ENCODE data around the gene INSM1. TPM values are rescaled to one million over a fixed set of nuclear protein-coding genes. Genes with fewer than 3 reads are reported as not detected.

INSM1 gene
- total and polyA plus RNA-seq, 9 donors = 0.02 TPM; not detected in 8

DNA sequence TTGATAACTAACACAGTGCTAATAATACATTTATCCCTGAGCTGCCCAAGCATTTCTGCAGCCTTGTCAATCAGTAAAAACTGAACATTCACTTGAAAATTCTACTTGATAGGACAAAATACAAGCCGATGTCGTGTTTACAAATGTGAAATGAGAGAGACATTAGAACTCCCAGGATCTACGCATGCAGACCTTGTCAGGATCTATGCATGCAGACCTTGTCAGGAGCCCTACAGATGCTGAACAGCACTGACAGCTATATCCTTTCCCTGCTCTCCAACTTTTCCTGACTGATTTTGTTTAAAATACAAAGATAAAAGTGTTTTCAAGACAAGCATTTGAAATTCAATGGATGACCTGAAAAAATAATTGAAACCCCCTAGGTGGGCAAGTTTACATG is 28.9 kb downstream of the INSM1 start:
- TF ChIP-seq, protein P1, sequence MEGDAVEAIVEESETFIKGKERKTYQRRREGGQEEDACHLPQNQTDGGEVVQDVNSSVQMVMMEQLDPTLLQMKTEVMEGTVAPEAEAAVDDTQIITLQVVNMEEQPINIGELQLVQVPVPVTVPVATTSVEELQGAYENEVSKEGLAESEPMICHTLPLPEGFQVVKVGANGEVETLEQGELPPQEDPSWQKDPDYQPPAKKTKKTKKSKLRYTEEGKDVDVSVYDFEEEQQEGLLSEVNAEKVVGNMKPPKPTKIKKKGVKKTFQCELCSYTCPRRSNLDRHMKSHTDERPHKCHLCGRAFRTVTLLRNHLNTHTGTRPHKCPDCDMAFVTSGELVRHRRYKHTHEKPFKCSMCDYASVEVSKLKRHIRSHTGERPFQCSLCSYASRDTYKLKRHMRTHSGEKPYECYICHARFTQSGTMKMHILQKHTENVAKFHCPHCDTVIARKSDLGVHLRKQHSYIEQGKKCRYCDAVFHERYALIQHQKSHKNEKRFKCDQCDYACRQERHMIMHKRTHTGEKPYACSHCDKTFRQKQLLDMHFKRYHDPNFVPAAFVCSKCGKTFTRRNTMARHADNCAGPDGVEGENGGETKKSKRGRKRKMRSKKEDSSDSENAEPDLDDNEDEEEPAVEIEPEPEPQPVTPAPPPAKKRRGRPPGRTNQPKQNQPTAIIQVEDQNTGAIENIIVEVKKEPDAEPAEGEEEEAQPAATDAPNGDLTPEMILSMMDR (IDR thresholded peaks at IDR 0.05) = no peak
- no peak for TF ChIP-seq POLR2A (IDR thresholded peaks at IDR 0.05)
- TF ChIP-seq EP300 (IDR thresholded peaks at IDR 0.05) = no peak
- no peaks in the 10 kb centered on the region for H3K36me3 ChIP-seq
- intact Hi-C loops (cut with DNase I) = no loop called here
- DNase-seq = no peak
- WGBS, 3 donors = 96 to 99% (median 96%) methylated on average over 3 of the region's 3 CpGs
- H3K27me3 ChIP-seq = no peaks in the 10 kb centered on the region
- no peaks in the 10 kb centered on the region for H3K4me1 ChIP-seq (ENCODE audit: insufficient read depth)
- no peak overlapping the region for H3K4me3 ChIP-seq
- H3K27ac ChIP-seq = no peak overlapping the region
- no peaks in the 10 kb centered on the region for H3K9me3 ChIP-seq

DNA sequence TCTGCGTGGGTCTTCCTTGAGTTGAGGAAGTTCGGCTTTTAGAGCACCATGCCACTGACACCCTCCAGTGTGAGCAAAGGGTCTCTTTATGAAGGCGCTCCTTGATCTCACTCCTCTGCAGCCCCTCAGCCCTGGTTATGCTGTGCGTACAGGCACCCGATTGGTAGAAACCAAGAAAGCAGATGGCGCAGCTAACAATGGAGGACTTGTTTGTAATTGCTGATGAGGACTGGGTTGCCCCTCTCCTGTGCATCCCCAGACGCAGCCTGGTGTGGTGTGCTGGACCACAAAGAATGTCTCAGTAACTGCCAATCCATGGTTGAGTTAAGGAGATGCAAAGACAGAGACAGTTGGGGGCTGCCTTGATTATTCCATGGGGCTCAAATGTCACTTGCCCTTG is 30.2 kb downstream of the INSM1 start:
- H3K9me3 ChIP-seq = no peaks in the 10 kb centered on the region
- intact Hi-C loops (cut with DNase I) = no loop called here
- no peak overlapping the region for H3K4me3 ChIP-seq
- no peaks in the 10 kb centered on the region for H3K4me1 ChIP-seq (ENCODE audit: insufficient read depth)
- H3K27me3 ChIP-seq = no peaks in the 10 kb centered on the region
- H3K36me3 ChIP-seq = no peaks in the 10 kb centered on the region
- WGBS, 3 donors = 97 to 98% (median 97%) methylated on average over 7 of the region's 7 CpGs
- no peak overlapping the region for H3K27ac ChIP-seq
- TF ChIP-seq, protein P1 (IDR thresholded peaks at IDR 0.05) = no peak
- TF ChIP-seq POLR2A (IDR thresholded peaks at IDR 0.05) = no peak
- TF ChIP-seq EP300 (IDR thresholded peaks at IDR 0.05) = no peak
- no peak for DNase-seq

DNA sequence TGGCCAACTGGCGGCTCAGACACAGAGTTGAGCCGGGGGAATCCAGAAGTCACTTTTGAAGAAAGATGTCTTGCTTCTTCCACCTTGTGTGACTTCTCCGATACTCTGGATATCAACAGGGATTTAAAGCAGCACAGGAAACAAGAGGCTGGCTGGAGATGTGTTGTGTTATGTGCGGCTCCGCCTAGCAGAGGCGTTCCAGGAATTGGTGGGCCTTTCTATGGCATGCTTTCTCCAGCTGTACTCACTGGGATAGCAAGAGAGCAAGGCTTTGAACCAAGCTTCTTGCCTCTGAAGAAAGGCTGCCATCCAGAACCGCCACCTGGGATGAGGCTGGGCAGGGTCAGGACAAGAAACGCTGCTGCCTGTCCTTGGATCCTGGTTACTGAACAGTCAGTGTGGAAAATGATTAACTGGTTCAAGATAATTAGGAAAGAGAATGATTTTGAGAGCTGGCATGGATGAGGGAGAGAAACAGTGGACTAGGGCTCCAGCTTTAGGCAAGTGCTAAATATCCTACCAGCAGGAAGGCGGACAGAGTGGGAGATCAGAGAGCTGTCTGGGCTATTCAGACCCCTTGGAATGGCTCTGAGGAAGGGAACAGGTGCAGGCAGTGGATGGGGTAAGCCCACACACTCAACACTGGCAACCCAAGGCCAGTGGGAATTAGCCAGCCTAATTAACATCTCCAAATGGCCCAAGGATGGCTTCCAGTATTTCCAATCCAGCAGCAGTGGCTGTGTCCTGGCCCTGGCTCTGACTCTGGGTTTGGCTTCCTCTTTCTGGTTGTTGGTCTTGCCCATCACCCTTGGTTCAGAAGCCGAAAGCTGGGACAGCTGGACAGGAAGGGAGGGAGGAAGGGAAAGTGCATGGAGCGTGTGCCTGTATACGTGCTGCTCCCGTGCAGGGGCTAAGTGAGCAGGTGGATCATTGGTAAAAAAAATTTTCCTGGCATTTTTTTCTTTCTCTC is 31.9 kb downstream of the INSM1 start:
- intact Hi-C loops (cut with DNase I) = loop anchor here in 1 of 4 donors (10.0 kb wide), 1 partner anchor 65 kb away; no protein-coding TSS in a partner anchor
- H3K9me3 ChIP-seq = no peaks in the 10 kb centered on the region
- H3K27me3 ChIP-seq = no peaks in the 10 kb centered on the region
- no peaks in the 10 kb centered on the region for H3K4me1 ChIP-seq (ENCODE audit: insufficient read depth)
- no peak overlapping the region for H3K27ac ChIP-seq
- no peak for TF ChIP-seq POLR2A (IDR thresholded peaks at IDR 0.05)
- TF ChIP-seq EP300 (IDR thresholded peaks at IDR 0.05) = no peak
- TF ChIP-seq, protein P1 (IDR thresholded peaks at IDR 0.05) = no peak
- no peaks in the 10 kb centered on the region for H3K36me3 ChIP-seq
- WGBS, 3 donors = 91 to 93% (median 92%) methylated on average over 13 of the region's 13 CpGs
- no peak for DNase-seq
- no peak overlapping the region for H3K4me3 ChIP-seq

DNA sequence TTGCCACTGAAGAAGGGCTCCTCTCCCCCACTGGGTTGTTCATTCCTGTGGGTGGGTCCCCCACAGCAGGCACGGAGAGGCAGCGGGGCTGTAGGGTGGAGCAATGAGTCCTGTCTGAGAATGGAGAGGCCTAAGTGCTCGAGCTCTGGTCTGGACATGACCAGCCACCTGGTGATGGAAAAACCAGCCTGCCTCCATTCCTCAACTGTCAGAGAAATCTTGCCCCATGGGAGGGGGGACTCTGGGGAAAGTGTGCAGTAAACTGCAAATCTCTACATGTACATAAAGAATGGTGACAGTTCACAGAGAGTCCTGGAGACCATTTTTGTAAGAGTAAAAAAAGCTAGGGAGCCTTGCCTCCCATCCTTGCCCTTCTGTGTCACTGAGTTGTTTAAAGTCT is 34.1 kb downstream of the INSM1 start:
- H3K4me3 ChIP-seq = no peak overlapping the region
- DNase-seq = no peak
- 88 to 93% (median 90%) methylated on average over 3 of the region's 3 CpGs for WGBS, 3 donors
- no peak for TF ChIP-seq POLR2A (IDR thresholded peaks at IDR 0.05)
- no peak for TF ChIP-seq EP300 (IDR thresholded peaks at IDR 0.05)
- TF ChIP-seq, protein P1 (IDR thresholded peaks at IDR 0.05) = no peak
- H3K9me3 ChIP-seq = no peaks in the 10 kb centered on the region
- H3K27me3 ChIP-seq = no peaks in the 10 kb centered on the region
- intact Hi-C loops (cut with DNase I) = loop anchor here in 1 of 4 donors (10.0 kb wide), 1 partner anchor 63 kb away; no protein-coding TSS in a partner anchor
- H3K36me3 ChIP-seq = no peaks in the 10 kb centered on the region
- H3K27ac ChIP-seq = no peak overlapping the region
- no peaks in the 10 kb centered on the region for H3K4me1 ChIP-seq (ENCODE audit: insufficient read depth)
